ENCODE results near the gene GABRG3.

GABRG3 gene

DNA sequence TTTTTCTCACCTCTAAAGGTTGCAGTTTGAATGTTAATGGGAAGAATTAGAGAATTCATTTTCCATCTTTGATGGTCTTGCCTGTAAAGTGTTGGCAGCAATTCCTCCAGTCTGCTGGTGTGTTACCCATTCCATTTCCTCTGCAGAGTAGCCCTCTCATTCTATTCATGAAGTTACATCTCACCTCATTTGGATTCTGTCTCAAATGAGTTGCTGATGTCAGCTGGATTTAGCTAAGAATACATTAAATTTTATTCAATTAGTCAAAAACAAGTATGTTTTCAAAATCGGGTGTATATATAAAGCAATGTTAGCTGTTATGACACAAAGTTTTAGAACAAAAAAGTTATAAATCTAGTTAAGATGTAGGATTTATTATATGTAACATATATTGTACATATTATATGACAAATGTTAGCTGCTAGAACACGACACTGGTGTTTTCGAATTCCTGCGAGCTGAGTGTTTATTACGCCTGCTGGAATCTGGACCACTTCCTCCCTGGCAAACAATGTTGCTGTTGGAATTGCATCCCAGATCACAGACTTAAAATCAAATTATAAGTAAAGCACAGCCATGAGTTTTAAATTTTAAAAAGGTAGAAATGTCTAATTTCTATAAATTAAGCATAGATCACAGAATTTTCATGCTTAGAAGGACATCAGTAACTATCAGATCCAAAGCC is 611.9 kb downstream of the GABRG3 start:
- DNase-seq (ENCODE audit: low read depth), result no peak

DNA sequence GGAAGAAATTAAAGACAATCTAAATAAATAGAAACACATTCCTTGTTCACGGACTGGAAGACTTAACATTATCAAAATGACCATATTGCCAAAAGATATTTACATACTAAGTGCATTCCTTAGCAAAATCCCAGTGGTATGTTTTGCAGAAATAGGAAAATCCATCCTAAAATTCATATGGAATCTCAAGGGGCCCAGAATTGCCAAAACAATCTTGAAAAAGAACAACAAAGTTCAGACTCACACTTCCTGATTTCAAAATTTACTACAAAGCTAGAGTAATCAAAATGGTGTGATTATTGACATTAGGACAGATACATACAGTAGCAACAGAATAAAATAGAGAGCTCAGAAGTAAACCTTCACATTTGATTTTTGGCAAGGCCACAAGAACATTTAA is 612.7 kb downstream of the GABRG3 start:
- DNase-seq (ENCODE audit: low read depth), result no peak

DNA sequence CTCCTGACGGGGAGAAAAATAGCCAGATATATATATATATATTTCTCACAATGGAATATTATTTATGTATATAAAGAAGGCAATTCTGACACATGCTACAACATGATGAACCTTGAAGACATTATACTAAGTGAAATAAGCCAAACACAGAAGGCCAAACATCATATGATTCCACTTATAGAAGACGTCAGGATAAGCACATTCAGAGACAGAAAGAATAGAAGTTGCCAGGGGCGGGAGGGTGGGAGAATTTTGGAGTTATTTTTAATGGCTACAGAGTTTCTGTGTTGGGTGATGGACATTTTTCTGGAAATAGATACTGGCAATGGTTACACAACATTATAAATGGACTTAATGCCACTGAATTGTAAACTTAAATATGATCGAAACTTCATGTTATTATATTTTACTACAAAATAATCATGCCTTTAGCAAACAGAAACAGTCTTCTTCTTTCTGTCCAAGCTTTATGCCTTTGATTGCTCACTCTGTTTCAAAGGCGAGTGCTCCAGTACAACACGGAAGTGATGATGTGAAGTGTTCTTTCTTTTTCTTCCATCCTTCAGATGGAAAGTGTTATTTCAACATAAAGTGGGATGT is 614.2 kb downstream of the GABRG3 start:
- no peak for DNase-seq (ENCODE audit: low read depth)

DNA sequence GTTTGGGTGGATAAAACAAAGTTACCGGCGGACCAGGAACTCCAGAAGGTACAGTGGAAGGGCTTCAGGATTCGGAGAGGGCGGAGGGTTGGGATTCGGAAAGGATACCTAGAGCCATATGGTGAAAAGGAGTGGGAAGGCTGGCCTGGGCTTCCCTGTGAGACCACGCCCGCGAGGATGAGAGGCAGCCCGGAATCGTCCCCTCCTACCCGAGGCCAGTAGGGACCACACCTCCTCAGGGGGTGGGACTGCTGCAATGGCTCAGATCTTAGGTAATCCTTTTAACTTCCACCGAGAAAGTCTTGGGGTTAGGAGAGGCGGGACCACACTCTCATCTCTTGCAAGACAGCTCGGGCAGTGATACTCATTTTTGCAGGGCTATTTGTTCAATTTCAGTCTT is 616.8 kb downstream of the GABRG3 start:
- DNase-seq (ENCODE audit: low read depth), result no peak

DNA sequence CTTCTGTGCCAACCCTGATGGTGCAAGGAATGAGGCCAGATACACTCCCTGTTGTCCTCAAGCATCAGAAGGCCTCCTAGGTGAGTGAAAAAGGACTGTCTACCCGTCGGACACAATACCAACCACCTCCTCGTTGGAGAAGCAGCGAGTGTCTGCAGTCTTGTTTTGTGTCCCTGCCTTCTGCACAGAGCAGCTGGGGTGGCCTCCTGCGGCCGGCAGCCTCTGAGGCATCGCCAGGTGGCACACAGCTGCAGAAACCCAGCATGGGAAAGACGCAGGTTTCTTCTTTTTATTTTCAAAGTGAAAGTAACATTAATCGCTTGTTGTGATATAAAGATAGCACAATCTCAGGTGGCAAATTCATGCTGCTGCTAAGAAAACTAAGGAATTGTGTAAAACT is 618.3 kb downstream of the GABRG3 start:
- DNase-seq (ENCODE audit: low read depth), result no peak

DNA sequence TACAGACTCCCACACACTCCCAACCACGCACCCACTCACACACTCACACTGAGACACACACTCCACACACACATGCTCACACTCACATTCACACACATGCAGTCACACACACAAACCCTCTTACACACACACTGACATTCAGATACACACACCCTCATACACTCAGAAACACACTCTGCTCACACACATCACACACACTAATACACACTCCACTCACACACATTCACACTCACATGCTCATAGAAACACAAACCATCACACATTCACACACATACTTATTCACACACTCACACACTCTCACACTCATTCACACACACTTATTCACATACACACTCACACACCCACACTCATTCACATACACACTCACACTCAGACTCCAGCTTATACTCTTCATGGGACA is 618.8 kb downstream of the GABRG3 start:
- DNase-seq (ENCODE audit: low read depth), result no peak

All from stimulated activated CD8-positive, alpha-beta memory T cell treated with anti-CD3 and anti-CD28 coated beads, Interleukin-4, amount 100 ng/mL, for 24 hours (primary cell).